Measurements from ENCODE around the gene KANK4. TPM values are rescaled to one million over a fixed set of nuclear protein-coding genes. Genes with fewer than 3 reads are reported as not detected.
A peak's percentile ranks its signal among the peaks of the same experiment; 100 is the strongest.

The KANK4 gene
- total and polyA plus RNA-seq, 2 of the 8 experiments (the other 6 are each of a cell fraction or from before 2014, with no cell fraction given): 0.22 to 0.26 TPM

DNA sequence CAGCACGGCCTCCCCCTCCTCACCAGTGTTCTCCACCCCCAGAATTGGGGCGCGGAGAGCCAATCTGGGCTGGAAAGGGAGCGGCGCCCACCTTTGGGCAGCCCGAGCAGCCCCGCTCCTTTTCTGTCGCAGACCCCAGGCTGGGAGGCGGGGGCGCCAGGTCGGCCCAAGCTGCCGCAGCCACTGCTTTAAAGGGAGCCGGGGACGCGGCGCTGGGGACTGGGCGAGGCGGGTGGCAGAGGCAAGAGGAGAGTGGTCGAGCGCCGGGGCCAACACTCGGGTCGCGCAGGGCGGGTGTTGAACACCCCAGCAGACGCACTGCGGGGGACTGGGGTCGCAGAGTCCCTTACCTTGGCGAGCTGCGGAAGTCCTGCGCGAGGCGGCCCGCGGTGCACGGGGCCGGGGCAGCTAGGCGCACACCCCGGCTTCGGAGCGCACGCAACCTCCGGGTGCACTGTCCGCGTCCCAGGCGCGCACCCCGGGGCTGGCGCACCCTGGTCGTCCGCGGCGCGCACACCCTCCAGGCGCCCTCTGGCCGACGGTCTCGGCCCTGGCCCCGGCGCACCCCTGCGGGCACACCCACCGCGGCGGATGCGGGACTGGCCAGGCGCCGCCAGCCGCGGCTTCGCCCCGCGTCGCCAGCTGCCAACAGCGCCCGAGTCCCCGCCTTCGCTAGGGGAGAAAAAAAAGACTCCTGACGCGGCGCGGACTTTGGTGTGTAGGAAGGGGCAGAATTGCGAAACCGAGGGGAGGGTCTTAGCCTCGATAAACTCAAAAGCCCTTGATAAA is at the start of gene KANK4 (continued):
- TF ChIP-seq, protein P1, sequence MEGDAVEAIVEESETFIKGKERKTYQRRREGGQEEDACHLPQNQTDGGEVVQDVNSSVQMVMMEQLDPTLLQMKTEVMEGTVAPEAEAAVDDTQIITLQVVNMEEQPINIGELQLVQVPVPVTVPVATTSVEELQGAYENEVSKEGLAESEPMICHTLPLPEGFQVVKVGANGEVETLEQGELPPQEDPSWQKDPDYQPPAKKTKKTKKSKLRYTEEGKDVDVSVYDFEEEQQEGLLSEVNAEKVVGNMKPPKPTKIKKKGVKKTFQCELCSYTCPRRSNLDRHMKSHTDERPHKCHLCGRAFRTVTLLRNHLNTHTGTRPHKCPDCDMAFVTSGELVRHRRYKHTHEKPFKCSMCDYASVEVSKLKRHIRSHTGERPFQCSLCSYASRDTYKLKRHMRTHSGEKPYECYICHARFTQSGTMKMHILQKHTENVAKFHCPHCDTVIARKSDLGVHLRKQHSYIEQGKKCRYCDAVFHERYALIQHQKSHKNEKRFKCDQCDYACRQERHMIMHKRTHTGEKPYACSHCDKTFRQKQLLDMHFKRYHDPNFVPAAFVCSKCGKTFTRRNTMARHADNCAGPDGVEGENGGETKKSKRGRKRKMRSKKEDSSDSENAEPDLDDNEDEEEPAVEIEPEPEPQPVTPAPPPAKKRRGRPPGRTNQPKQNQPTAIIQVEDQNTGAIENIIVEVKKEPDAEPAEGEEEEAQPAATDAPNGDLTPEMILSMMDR (IDR thresholded peaks at IDR 0.05; ENCODE audit: control extremely low read depth in 1 of 3, insufficient read depth in 1 of 3, low read depth in 1 of 3, low read length in 3 of 3): peak in 1 of 3 experiments; percentile 6; a peak in 1 of 4 replicates
- peak; percentile 82 for TF ChIP-seq EZH2 (IDR thresholded peaks at IDR 0.05; ENCODE audit: low read depth, low read length, severe bottlenecking)
- peak; percentile 80 for TF ChIP-seq SUZ12 (IDR thresholded peaks at IDR 0.05; ENCODE audit: low read length)
- TF ChIP-seq CEBPB (IDR thresholded peaks at IDR 0.05; ENCODE audit: low read depth, low read length): peak; percentile 96
- no peak for TF ChIP-seq E2F6 (IDR thresholded peaks at IDR 0.05)
- no peak for TF ChIP-seq YY1 (IDR thresholded peaks at IDR 0.05; ENCODE audit: low read depth, low read length)

All from H1 (cell line).